HepG2 (cell line): ENCODE results near the gene PNMA6F.

Experiments used
- CREM ChIP-seq, 2 experiments: sonication (generic) in 1 of 2; formaldehyde crosslinking in 1 of 2; IDR thresholded peaks; 2 replicates each; pipeline versions ENCODE4 v1.4.0 to v1.6.1; 2016 to 2020; ENCODE audit warnings: antibody characterized with exemption in 1 of 2, mild to moderate bottlenecking in 1 of 2, missing genetic modification reagents in 1 of 2
- SP2 ChIP-seq: sonication (generic); formaldehyde crosslinking; IDR thresholded peaks from 2 replicates; pipeline ENCODE4 v1.5.1; 2020; ENCODE audit warnings: mild to moderate bottlenecking, missing genetic modification reagents
- TF ChIP-seq, protein P1 (sequence below): sonication (generic); formaldehyde crosslinking; IDR thresholded peaks from 2 replicates; pipeline ENCODE4 v1.8.0; 2022; ENCODE audit warnings: mild to moderate bottlenecking, missing genetic modification reagents, moderate library complexity

DNA sequence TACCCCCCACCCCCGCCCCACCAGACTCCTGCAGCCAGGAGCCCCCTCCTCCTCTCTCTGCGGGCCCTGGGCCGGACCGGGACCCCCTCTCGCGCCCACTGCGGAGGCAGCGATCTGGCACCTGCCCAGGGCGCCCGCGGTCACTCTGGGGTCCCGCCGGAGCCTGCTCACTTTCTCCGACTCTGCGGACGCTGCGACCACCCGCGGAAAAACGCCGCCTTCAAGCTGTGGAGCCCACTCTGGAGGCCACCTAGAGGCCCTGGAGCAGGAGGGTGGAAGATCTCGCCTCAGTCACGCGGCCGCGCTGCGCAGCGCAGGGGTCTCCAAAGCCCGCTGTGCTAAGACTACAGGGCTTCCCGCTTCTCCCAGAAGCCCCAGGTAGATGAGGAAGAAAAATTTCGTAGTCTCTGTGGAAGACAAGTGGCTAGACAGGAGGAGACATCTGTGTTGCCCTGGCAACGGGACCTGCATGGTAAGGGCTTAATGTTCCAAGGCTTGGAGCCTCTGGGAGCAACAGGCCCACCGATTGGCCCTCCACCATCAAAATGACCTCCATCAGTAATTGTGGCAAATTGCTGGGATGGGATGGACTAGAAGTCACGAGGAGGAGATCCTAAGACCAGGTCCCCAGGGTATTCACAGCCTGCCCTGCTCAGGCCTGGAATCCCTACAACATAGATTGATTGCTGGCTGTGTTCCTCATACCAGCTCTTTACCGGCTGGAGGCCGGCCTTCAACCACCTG is at the start of gene PNMA6F:
- TF ChIP-seq, protein P1, sequence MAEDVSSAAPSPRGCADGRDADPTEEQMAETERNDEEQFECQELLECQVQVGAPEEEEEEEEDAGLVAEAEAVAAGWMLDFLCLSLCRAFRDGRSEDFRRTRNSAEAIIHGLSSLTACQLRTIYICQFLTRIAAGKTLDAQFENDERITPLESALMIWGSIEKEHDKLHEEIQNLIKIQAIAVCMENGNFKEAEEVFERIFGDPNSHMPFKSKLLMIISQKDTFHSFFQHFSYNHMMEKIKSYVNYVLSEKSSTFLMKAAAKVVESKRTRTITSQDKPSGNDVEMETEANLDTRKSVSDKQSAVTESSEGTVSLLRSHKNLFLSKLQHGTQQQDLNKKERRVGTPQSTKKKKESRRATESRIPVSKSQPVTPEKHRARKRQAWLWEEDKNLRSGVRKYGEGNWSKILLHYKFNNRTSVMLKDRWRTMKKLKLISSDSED (CRISPR knock-in tag), result no peak
- TF ChIP-seq SP2 (CRISPR knock-in tag) (no peak), CREM (IDR thresholded peaks at IDR 0.05) (no peak), CREM (CRISPR knock-in tag; IDR thresholded peaks at IDR 0.05) (no peak)
